GM19324 (cell line): ENCODE measurements around the gene CCDC85C.

Source experiments
- ATAC-seq: cut with Tn5 transposase; IDR thresholded peaks from one replicate; pipeline ENCODE4 v1.9.1; 2021; ENCODE audit warnings: mild to moderate bottlenecking, moderate library complexity; ENCODE audit not compliant: unreplicated experiment, low FRiP score

Gene CCDC85C

GRCh38 chr14:99527427-99528076 is 76.5 kb downstream of the CCDC85C start:
- no peak for ATAC-seq

- ATAC-seq = no peak
Measured at GRCh38 chr14:99527026-99527425, 77.0 kb downstream of the CCDC85C start.

GRCh38 chr14:99525699-99526080 is 78.3 kb downstream of the CCDC85C start:
- no peak for ATAC-seq

- no peak for ATAC-seq
Measured at GRCh38 chr14:99524804-99525698, 79.0 kb downstream of the CCDC85C start.

- ATAC-seq = no peak
Measured at GRCh38 chr14:99524091-99524661, 79.8 kb downstream of the CCDC85C start.

- ATAC-seq = no peak
Measured at GRCh38 chr14:99523704-99524055, 80.3 kb downstream of the CCDC85C start.

- no peak for ATAC-seq
Measured at GRCh38 chr14:99522934-99523703, 80.9 kb downstream of the CCDC85C start.

GRCh38 chr14:99522457-99522891 is 81.5 kb downstream of the CCDC85C start:
- ATAC-seq = no peak

- no peak for ATAC-seq
Measured at GRCh38 chr14:99522025-99522401, 82.0 kb downstream of the CCDC85C start.

- ATAC-seq = no peak
Measured at GRCh38 chr14:99521176-99522024, 82.6 kb downstream of the CCDC85C start.

GRCh38 chr14:99520571-99521081 is 83.4 kb downstream of the CCDC85C start:
- no peak for ATAC-seq

- no peak for ATAC-seq
Measured at GRCh38 chr14:99519931-99520421, 84.0 kb downstream of the CCDC85C start.

- ATAC-seq = no peak
Measured at GRCh38 chr14:99519347-99519881, 84.6 kb downstream of the CCDC85C start.

- peak; percentile 50 for ATAC-seq
Measured at GRCh38 chr14:99518441-99519346, 85.3 kb downstream of the CCDC85C start.

- no peak for ATAC-seq
Measured at GRCh38 chr14:99517643-99518381, 86.2 kb downstream of the CCDC85C start.

GRCh38 chr14:99516871-99517642 is 87.0 kb downstream of the CCDC85C start:
- no peak for ATAC-seq
